NCI-H526 treated with DMSO at 0.1 percent for 48 hours (cell line): ENCODE results near the gene S100A6.
A peak's percentile ranks its signal among the peaks of the same experiment; 100 is the strongest.
"Not testable (repeated sequence)": the region's sequence is repeated elsewhere in the genome, so short reads cannot be mapped to it uniquely, and the experiment has no call there.

Source experiments
- DNase-seq: peaks from one replicate; lab custom pipeline; 2025; lab: John Stamatoyannopoulos, UW

The S100A6 gene

DNA sequence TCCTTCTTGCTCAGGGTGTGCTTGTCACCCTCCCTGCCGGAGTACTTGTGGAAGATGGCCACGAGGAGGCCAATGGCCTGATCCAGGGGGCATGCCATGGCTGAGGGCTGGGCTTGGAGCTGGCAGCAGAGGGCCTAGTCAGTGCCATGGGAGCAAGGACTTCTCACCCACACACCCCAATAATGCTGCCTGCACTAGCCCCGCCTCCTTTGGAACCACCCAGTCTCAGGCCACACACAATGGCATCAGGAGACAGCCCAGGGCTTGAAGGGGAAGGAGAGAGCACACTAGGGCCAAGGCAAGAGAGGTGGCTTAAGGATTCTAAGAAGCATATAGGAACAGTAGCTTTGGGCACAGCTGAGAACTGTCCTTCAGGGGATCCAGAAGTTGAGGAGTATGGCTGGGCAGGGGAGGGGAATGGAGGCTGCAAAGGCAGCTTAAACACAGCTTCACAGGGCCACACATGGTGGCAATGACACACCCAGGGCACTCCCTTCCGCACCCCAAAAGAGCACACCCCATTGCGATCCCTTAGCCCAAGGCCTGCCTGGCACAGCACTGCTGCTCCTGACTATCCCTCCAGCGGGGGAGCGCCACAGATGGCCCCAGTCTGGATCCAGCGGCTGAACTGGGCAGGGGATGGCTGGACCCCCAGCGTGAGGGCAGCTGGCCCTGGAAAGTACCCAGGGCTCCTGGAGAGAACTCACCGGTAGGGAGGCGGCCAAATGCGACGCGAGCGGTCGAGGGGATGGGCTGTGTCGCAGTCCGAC, at the start of gene S100A6:
S100A6 (minus strand) TSS at position 750 of the 770 bp plus-strand sequence; CDS start at position 98, 652 bp downstream.
- DNase-seq, result no peak

DNA sequence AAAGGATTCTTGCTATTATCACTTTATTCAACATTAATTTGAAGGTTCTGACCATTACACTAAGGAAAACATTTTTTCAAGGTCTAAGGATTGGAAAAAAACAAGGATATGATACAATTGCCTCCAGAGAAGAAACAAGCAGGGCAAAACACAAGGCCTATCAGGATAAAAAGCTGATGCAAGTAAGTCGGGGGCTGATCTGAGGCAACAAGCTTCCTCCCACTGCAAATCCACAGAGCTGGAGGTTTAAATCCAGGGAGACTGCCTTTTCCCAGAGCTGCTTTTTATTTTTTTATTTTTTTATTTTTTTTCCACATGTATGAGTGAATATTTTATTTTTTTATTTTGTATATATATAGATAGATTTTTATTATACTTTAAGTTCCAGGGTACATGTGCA, 49.2 kb upstream of the S100A6 start:
- no peak for DNase-seq

DNA sequence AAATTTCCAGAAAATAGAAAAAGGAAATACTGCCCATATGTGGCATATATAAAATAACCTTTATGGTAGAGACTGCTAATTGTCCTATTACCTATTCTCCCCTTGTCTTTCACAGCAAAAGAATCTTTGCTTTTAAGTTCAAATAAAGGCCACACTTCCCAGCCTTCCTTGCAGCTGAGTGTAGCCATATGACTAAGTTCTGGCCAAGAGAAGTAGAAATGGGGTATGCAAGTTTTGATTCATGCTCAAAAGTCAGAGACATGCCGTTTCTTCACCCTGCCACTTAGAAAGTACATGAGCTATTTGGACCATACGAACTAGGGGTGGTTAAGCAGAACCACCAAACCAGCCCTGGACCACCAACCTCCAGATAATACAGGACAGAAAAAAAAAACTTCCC, 48.2 kb upstream of the S100A6 start:
- no peak for DNase-seq

DNA sequence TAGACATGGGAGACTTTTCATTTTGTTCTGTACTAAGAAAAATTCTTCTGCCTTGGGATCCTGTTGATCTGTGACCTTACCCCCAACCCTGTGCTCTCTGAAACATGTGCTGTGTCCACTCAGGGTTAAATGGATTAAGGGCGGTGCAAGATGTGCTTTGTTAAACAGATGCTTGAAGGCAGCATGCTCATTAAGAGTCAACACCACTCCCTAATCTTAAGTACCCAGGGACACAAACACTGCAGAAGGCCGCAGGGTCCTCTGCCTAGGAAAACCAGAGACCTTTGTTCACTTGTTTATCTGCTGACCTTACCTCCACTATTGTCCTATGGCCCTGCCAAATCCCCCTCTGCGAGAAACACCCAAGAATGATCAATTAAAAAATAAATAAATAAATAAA, 47.7 kb upstream of the S100A6 start:
- DNase-seq, result not testable (repeated sequence)

DNA sequence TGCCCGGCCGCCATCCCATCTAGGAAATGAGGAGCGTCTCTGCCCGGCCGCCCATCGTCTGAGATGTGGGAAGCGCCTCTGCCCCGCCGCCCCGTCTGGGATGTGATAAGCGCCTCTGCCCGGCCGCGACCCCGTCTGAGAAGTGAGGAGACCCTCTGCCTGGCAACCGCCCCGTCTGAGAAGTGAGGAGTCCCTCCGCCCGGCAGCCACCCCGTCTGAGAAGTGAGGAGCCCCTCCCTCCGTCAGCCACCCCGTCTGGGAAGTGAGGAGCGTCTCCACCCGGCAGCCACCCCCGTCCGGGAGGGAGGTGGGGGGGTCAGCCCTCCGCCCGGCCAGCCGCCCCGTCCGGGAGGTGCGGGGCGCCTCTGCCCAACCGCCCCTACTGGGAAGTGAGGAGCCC, 47.0 kb upstream of the S100A6 start:
- not testable (repeated sequence) for DNase-seq

DNA sequence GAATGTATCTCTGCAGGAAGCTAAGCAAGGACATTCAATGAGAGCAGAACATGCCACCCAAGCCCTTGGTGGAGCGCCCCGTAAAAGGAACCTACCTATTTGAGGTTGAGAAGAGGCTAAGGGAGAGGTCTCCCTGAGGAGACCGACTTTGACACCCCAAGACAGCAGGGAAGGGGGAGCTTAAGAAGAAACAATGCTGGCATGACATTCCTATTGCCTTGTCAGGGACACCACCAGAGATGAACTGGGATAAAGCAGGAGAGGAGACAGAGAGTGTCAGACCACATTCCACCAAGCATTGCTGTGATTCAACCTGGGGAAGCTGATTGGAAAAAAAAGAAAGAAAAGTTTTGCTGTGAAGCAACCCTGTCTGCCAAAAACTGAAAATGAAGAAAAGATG, 43.1 kb upstream of the S100A6 start:
- DNase-seq, result no peak

DNA sequence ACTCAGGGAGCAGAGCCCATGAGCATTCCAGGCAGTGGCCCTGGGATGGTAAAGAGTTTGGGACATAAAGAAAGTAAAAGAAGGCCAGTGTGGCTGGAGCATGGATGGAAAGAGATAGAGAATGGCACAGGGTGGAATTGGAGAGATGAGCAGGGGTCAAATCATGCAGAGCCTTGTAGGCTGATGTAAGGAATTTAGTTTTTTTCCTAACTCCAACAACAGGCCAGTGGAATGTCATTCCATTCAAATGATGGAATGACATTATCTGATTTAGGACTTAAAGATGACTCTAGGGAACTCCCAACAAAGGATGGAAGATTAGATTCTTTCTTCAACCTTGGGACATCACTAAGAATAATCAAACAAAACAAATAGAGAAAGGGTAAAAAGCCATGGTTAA, 42.7 kb upstream of the S100A6 start:
- no peak for DNase-seq

DNA sequence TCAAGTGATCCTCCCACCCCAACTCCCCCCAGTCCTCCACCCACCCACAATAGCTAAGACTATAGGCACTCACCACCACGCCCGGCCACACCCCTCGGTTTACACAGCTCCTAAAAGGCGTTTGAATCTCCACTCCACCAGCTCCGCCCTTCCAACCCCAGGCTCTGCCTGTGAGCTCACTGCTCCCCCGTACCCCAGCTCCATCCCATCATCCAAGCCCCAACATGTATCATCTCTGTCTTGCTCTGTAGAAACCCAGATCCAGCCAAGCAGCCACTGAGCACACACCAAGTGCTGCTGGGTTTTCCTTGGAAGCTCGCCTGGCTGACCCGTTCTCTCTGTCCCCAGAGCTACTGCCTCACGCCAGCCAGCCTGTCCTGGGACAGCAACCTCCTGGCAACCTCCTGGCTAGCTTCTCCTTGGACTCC, 41.8 kb upstream of the S100A6 start:
- no peak for DNase-seq

DNA sequence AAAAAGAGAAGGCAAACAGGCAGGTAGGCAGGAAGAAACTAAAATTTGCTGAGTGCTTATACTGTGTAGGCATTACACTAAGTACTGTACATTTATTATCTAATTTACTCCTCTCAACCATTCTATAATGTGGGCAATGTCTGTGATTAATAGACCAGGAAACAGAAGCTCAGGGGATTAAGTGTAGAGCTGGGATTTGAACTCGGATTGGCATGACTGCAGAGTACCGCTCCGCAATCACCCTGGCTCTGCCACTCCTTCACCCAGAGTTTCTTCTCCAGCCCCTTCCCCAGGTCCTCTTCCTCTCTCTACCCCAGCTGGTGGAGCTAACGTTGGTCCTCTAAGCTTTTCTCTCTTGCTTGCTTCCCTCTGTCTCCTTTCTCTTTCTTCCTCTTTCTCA, 41.3 kb upstream of the S100A6 start:
- no peak for DNase-seq

DNA sequence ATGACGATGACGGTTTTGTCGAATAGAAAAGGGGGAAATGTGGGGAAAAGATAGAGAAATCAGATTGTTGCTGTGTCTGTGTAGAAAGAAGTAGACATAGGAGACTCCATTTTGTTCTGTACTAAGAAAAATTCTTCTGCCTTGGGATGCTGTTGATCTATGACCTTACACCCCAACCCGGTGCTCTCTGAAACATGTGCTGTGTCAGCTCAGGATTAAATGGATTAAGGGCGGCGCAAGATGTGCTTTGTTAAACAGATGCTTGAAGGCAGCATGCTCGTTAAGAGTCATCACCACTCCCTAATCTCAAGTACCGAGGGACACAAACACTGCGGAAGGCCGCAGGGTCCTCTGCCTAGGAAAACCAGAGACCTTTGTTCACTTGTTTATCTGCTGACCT, 39.7 kb upstream of the S100A6 start:
- not testable (repeated sequence) for DNase-seq

DNA sequence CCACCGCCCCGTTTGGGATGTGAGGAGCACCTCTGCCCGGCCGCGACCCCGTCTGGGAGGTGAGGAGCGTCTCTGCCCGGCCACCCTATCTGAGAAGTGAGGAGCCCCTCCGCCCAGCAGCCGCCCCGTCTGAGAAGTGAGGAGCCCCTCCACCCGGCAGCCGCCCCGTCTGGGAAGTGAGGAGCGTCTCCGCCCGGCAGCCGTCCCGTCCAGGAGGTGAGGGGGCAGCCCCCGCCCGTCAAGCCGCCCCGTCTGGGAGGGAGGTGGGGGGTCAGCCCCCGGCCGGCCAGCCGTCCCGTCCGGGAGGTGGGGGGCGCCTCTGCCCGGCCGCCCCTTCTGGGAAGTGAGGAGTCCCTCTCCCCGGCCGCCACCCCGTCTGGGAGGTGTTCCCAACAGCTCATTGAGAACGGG, 39.3 kb upstream of the S100A6 start:
- not testable (repeated sequence) for DNase-seq

DNA sequence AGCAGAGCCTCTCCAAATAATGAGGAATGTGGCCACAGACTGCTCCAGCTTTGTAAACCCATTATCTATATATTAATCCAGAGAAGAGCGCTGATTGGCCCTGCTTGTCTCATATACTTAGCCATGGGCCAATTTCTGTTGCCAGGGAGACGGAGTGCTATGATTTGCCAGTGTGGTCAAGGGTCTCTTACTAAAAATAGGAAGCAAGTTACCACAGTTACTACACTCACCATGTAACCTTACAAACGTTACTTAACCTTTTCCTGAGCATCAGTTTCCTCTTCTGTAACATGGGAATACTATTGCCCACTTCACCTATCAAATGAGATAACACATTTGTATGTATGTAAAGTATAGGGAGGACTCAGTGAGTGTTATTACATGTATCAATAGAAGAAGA, 37.6 kb upstream of the S100A6 start:
- DNase-seq, result no peak

DNA sequence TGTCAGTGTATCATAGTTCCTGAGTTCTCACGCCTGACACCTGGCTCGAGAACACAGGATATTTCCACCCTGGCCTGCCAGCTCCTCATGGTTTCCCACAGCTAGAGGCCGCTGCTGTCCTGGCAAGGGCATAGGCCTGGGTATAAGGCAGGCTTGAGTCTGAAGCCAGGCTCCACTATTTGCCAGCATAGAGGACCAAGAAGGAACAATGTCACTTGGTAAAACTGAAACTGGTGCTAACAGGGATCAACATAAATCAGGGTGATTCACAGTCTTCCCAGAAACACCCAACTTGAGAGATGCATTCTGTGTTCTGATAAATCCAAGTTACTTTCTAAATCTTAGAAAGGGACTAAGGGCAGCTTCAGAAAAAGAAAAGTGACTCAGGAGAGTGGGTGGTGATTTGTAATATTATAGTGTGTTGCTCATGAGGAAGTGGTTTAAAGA, 36.8 kb upstream of the S100A6 start:
- DNase-seq, result peak; percentile 55

DNA sequence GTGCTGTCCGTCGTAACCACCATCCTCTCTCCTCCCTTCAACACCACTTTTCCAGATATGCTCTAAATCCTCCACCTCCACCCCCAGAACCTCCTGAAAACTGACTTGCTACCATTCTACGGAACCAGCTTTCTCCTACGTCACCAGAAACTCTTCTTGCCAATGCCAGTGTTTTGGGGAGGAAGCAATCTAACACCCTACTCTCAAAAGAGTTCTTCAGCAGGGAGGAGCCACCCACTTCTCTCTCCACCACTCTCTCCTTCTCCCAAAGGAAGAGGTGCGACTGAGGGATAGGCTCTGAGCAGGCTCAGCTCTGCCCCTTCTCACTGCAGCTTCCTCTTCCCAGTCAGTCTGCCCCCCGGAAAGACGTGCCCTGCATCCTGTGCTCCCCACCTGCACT, 35.9 kb upstream of the S100A6 start:
- no peak for DNase-seq

DNA sequence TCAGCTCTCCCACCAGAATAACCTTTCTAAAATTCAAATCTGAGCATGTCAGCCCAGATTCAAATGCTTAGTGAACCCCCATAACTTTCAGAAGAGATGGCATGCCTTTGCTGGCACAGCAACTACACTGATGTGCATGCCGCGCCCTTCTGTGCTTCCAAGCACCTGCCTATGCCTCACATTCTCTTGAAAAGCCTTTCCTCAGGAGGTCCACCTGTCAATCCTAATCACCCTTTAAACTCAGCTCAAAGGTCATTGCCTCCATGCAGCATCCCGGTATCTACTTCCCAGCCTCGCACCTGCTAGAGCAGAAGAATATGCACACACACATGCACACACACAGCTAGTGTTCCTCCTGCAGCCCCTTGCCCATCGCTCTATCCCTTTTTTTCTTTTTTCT, 35.1 kb upstream of the S100A6 start:
- DNase-seq, result no peak

DNA sequence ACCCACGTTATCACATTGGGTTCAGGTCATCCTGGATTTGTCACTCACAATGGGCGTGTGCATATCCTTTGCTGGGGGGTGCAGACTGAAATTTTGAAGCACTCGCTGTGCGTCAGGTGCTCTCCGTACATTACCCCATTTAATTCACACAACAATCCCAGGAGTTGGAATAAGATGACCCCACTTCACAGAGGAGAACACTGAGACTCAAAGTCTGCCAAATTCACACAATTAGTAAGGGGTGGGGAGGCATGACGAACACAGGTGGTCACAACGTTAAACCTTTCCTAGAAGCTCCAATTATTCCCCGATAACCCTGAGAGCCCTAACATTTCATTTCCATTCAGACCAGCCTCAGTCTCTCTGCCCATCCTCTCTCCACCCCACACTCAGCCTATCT, 33.7 kb upstream of the S100A6 start:
- DNase-seq, result no peak

DNA sequence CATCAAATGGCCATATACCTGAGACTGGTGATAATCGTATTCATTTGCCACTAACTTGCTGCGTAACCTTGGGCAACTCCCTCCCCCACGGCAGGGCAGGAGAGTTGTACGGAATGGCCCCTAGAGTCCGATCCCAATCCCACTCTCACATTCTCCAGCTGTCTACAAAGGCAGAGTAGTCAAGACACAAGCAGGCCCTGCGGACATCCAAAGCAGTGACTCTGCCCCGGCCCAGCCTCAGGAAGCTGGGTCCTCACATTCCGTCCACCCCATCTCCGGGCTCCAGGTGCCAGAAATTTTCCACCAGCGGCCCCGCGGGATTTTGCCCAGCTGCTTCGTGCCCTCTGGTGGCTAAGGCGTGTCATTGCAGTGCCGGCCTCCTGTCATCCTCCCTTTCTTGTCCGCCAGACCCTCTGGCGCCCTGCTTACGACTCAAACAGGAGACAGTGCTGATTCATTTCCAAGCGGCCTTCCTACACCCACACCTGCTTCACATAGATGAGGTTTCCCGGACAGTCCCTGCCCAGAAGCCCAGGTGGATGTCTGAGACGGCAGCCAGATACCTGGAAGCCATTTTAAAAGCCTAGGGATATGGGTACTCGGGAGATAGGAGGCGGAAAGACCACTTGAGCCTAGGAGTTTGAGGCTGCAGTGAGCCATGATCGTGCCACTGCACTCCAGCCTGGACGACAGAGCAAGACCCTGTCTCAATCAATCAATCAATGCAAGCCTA, 32.7 kb upstream of the S100A6 start:
- DNase-seq, result peak; percentile 98

DNA sequence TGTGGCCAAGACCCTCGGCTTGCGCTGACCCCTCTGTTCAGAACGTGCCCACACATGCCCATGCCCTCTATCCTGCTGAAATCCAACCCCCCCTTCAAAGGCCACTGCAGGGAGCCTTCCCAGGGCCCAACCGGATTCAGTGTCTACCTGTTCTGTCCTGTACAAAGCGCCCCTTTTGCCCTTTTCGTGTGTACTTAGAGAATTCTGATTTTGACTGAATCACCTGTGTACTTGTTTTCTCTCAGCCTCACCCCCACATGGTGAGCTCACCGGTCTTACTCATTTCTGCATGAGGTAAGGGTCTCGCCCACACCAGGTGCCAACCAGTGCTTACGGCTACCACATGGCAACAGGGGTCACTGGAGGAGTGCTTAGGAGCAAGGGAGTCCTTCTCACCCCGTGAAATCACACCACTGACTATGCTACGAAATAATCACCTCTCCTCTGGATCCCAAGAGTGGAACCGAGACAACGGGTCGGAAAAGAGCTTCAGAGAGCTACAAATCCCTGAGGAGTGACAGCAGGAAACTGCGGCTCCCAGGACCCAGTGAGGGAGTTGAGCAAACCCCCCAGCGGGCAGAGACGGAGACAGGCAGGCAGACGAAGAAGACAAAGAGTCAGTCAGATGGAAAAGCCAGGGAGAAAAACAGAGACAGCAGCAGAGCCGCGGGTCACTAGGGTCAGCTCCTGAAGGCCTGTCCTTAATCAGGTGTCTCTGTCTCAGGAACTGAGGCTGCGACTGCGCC, 32.0 kb upstream of the S100A6 start:
- DNase-seq, result no peak

DNA sequence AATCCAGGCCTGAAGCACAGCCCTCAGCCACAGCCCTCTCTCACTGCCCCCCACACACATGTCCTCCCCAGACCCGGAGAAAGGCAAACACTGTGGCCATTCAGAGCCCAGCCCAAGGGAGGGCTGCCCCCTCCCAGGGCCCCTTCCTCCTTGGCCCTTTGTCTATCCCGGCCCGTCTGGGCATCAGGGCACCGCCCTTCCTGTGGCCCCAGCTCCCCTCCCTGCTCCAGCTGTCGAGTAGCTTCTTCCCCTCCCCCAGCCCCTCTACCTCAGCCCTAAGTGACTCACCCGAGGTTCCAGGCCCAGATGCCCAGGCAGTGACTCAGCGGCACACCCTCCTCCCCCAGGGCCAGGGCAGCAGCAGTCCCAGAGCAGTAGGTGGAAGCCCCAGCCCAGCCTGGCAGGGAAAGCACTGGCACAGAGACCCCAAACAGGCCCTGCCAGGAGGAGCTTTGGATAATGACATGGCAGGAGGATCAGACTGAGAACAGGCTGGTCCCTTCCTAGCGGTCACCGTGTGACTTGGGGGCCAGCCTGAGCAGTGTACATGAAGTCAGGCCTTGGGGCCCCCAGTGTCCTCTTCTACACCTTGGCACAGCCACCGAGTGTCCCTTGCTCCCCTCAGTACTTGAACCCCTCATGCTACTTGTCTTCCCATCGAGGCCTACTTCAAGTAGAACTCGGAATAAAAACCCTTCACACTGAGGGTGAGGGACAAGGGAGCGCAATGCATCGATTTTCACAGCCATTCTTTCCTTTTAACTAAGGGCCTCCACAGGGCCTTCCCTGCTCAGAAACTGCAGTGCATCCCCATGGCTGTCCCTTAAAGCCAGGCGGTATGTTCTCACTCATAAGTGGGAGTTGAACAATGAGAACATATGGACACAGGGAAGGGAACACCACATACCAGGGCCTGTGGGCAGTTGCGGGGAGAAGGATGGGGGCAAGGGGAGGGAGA, 30.9 kb upstream of the S100A6 start:
- no peak for DNase-seq

DNA sequence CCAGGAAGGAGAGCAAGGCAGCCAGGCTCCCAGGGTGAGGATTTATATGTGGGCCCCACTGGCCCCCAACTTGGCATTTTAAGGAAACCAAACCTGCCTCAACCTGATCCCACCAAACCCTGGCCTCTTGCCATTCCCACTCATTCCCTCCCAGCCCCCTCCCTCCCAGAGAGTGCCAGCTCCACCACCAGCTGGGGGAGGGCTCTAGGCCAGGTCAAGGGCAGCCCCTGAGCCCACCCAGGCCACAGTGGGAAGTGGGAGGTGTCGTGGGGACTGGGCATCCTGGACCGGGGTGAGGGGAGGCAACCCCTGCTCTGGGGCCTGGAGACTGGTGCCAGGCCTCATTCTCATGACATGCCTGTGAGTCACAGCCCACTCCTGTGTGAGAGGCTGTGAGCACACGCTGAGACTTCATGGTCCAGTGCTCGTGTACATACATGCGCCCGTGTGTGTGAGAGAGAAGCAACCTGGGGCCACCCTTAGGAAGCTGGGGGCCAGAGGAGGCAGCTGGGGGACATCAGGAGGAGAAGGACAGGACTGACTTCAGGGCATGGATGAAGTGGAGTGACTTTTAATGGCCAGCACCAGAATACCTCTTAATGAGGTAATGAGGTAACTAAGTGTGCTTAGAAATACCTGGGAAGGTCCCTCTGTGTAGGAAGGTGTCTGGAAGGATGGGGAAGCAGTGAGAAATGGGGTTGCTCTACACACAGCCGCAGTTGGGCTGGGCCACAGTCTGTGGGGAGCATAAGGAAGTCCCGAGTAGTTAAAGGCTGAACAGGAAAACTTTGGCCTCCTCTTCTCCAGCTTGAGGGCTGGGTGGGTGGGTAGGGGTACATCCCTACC, 30.0 kb upstream of the S100A6 start, which contains the start of gene S100A2:
S100A2 (minus strand) TSS at position 316 of the 846 bp plus-strand sequence. CDS start 1,967 bp downstream, outside the sequence.
- peak; percentile 43 for DNase-seq
